Keratinocyte (primary cell): ENCODE measurements around the gene RBFOX1.

Source experiments
- CTCF ChIP-seq, 3 experiments: IDR thresholded peaks in 1 of 3; conservative IDR thresholded peaks in 1 of 3; optimal IDR thresholded peaks in 1 of 3; 2 replicates in 2 of 3; 3 replicates in 1 of 3; pipeline versions ENCODE3 to v1.5.1; 2011; ENCODE audit warnings: low read length in 3 of 3, mild to moderate bottlenecking in 3 of 3, moderate library complexity in 2 of 3, control low read depth in 1 of 3, inconsistent platforms in 1 of 3; ENCODE audit not compliant: insufficient read depth in 2 of 3; ENCODE audit errors: extremely low read depth in 1 of 3
- EZH2 ChIP-seq: IDR thresholded peaks from one replicate; pipeline ENCODE4 v1.6.1; 2012; ENCODE audit warnings: inconsistent platforms, mild to moderate bottlenecking, low read length, moderate library complexity

DNA sequence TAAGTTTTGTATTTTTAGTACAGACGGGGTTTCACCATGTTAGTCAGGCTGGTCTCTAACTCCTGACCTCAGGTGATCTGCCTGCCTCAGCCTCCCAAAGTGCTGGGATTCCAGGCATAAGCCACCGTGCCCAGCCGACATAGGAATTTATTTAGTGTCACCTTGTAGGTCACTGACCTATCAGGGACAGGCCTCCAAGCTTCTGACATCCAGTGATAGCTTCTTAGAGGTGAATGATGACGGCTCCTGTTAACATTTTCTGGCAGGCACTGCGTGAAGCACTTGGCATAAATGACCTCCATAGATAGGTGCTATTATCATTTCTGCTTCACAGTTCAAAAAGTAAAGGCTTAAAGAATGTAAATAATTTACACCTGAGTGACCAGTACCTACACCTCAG lies 71.6 kb downstream of the RBFOX1 start:
- TF ChIP-seq CTCF (optimal IDR thresholded peaks at IDR 0.05 in 1 of 3, IDR thresholded peaks at IDR 0.05 in 1 of 3, conservative IDR thresholded peaks at IDR 0.05 in 1 of 3; ENCODE audit: extremely low read depth in 1 of 3, insufficient read depth in 2 of 3, low read length in 3 of 3) (no peak), EZH2 (no peak)
